CD14-positive monocyte (primary cell): Measurements from ENCODE around the gene KLHL3. TPM values are rescaled to one million over a fixed set of nuclear protein-coding genes. Genes with fewer than 3 reads are reported as not detected.

ENCODE experiments used
- DNase-seq, 3 donors: peaks; one replicate each; pipeline ENCODE4 v3.0.0-alpha.2; 2011 to 2022
- H2AFZ ChIP-seq: 2 replicates; pipeline ENCODE4 v1.6.0; 2012; ENCODE audit warnings: mild to moderate bottlenecking, low read depth, low read length, inconsistent platforms; ENCODE audit not compliant: insufficient read depth, poor library complexity, severe bottlenecking
- H3K27ac ChIP-seq, 2 donors: 1 replicate in 1 of 2; 2 replicates in 1 of 2; pipeline ENCODE4 v1.5.1; 2012 to 2013; ENCODE audit warnings: low read length in 2 of 2, control low read depth in 1 of 2, inconsistent platforms in 1 of 2, low read depth in 1 of 2, mild to moderate bottlenecking in 1 of 2
- H3K27me3 ChIP-seq, 2 donors: one replicate each; pipeline versions ENCODE4 v1.6.0 to v1.6.1; 2011 to 2013; ENCODE audit warnings: low read length in 2 of 2; ENCODE audit not compliant: control insufficient read depth in 2 of 2, insufficient read depth in 2 of 2
- H3K36me3 ChIP-seq, 2 donors: replicated peaks in 1 of 2; 1 replicate in 1 of 2; 2 replicates in 1 of 2; pipeline versions ENCODE4 v1.5.1 to v1.6.1; 2012 to 2013; ENCODE audit warnings: low read length in 2 of 2, control low read depth in 1 of 2, inconsistent platforms in 1 of 2, mild to moderate bottlenecking in 1 of 2; ENCODE audit not compliant: insufficient read depth in 2 of 2, control insufficient read depth in 1 of 2
- H3K4me1 ChIP-seq, 2 donors: 1 replicate in 1 of 2; 2 replicates in 1 of 2; pipeline versions ENCODE4 v1.5.1 to v1.6.1; 2012 to 2013; ENCODE audit warnings: low read length in 2 of 2, control low read depth in 1 of 2, inconsistent platforms in 1 of 2, mild to moderate bottlenecking in 1 of 2, moderate library complexity in 1 of 2; ENCODE audit not compliant: insufficient read depth in 2 of 2, control insufficient read depth in 1 of 2
- H3K4me2 ChIP-seq: replicated peaks from 2 replicates; pipeline ENCODE3; 2012; ENCODE audit warnings: low read length, moderate library complexity, mild to moderate bottlenecking; ENCODE audit not compliant: poor library complexity, severe bottlenecking; ENCODE audit errors: extremely low read depth
- H3K4me3 ChIP-seq, 3 experiments: fragments of 200-600 bp in 1 of 3; sonication (generic) in 1 of 3; replicated peaks in 1 of 3; 1 replicate in 2 of 3; 2 replicates in 1 of 3; pipeline ENCODE4 v1.5.1; 2011 to 2013; ENCODE audit warnings: low read length in 3 of 3, mild to moderate bottlenecking in 3 of 3, control low read depth in 2 of 3, low read depth in 2 of 3, inconsistent platforms in 1 of 3, moderate library complexity in 1 of 3
- H3K79me2 ChIP-seq: 2 replicates; pipeline ENCODE4 v1.6.0; 2012; ENCODE audit warnings: mild to moderate bottlenecking, control low read depth, inconsistent platforms, low read length, moderate library complexity; ENCODE audit not compliant: insufficient read depth
- H3K9ac ChIP-seq: 2 replicates; pipeline ENCODE4 v1.6.0; 2017; ENCODE audit warnings: low read length, mild to moderate bottlenecking; ENCODE audit not compliant: insufficient read depth, poor library complexity, severe bottlenecking
- H3K9me3 ChIP-seq, 2 donors: replicated peaks in 1 of 2; 1 replicate in 1 of 2; 2 replicates in 1 of 2; pipeline versions ENCODE4 v1.5.1 to v1.6.1; 2012 to 2013; ENCODE audit warnings: low read length in 2 of 2, control low read depth in 1 of 2; ENCODE audit not compliant: control insufficient read depth in 1 of 2, insufficient read depth in 1 of 2
- H4K20me1 ChIP-seq: 2 replicates; pipeline ENCODE4 v1.6.0; 2012; ENCODE audit warnings: mild to moderate bottlenecking, low read length, control low read depth, moderate library complexity; ENCODE audit not compliant: insufficient read depth
- H3K27ac Mint-ChIP-seq, 7 donors: one replicate each; pipeline ENCODE4 v1.8.0; 2020; ENCODE audit warnings: mild to moderate bottlenecking in 7 of 7, mixed read lengths in 7 of 7, moderate library complexity in 6 of 7, inconsistent platforms in 2 of 7
- H3K27me3 Mint-ChIP-seq, 3 donors: one replicate each; pipeline ENCODE4 v1.8.0; 2021 to 2022; ENCODE audit warnings: low read depth in 3 of 3, mild to moderate bottlenecking in 3 of 3, mixed read lengths in 3 of 3, moderate library complexity in 3 of 3, inconsistent platforms in 1 of 3
- H3K36me3 Mint-ChIP-seq, 2 donors: one replicate each; pipeline ENCODE4 v1.8.0; 2020; ENCODE audit warnings: mixed read lengths in 2 of 2, inconsistent platforms in 1 of 2, mild to moderate bottlenecking in 1 of 2
- H3K4me1 Mint-ChIP-seq: one replicate; pipeline ENCODE4 v1.8.0; 2020; ENCODE audit warnings: mild to moderate bottlenecking, mixed read lengths
- H3K4me3 Mint-ChIP-seq, 2 donors: one replicate each; pipeline ENCODE4 v1.8.0; 2020; ENCODE audit warnings: mild to moderate bottlenecking in 2 of 2, mixed read lengths in 2 of 2, moderate library complexity in 1 of 2
- H3K9me3 Mint-ChIP-seq, 7 donors: one replicate each; pipeline ENCODE4 v1.8.0; 2020 to 2022; ENCODE audit warnings: mixed read lengths in 7 of 7, mild to moderate bottlenecking in 6 of 7, moderate library complexity in 6 of 7, inconsistent platforms in 2 of 7
- CTCF ChIP-seq: fragments of 200-600 bp; IDR thresholded peaks from one replicate; pipeline ENCODE4 v1.8.0; 2022; ENCODE audit warnings: antibody characterized with exemption, mild to moderate bottlenecking
- WGBS: methylation state at CpG from one replicate; pipeline ENCODE4 v1.1.5; 2013; ENCODE audit warnings: missing lambda C conversion rate; ENCODE audit not compliant: insufficient coverage; 5-methylcytosine and 5-hydroxymethylcytosine counted together
- intact Hi-C, 2 donors: fragments of 100-400 bp; cut with micrococcal nuclease; formaldehyde crosslinking; loops; one replicate each; pipeline versions ENCODE4 v1.15.0 to v1.15.1; 2023
- polyA plus RNA-seq, 3 donors: library from polyadenylated mRNA; depleted of rRNA in 1 of 3; unstranded in 2 of 3; stranded (reverse) in 1 of 3; fragments of 300-500 nt in 2 of 3; fragments of >200 nt in 1 of 3; fragmentation: Illumina TruSeq in 2 of 3; gene quantifications; 1 replicate in 2 of 3; 2 replicates in 1 of 3; pipeline ENCODE4 v1.2.3, GENCODE V29; 2012 to 2021

KLHL3 gene
- polyA plus RNA-seq, 3 donors, result 0.71 TPM; not detected in 2

- no peak for TF ChIP-seq CTCF
- no peak overlapping the region for H3K27ac Mint-ChIP-seq
- no peak overlapping the region for H2AFZ ChIP-seq
- DNase-seq, result no peak
- WGBS, result 100% methylated on average over 4 of the region's 9 CpGs
- no peaks in the 10 kb centered on the region for H3K36me3 ChIP-seq
- no peak overlapping the region for H3K4me3 ChIP-seq
- peaks cover 15 to 20% of the 10 kb centered on the region in 2 donors for H3K4me1 ChIP-seq
- H3K9ac ChIP-seq, result no peak overlapping the region
- peaks cover 3 to 9% (median 3%) of the 10 kb centered on the region in 3 donors for H3K27me3 Mint-ChIP-seq
- no peaks in the 10 kb centered on the region for H3K9me3 Mint-ChIP-seq
- intact Hi-C loops, result no loop called here
- no peak overlapping the region for H3K27ac ChIP-seq
- peaks cover 35% of the 10 kb centered on the region for H3K4me1 Mint-ChIP-seq
- no peaks in the 10 kb centered on the region for H4K20me1 ChIP-seq
- no peak overlapping the region for H3K4me2 ChIP-seq
- no peaks in the 10 kb centered on the region for H3K9me3 ChIP-seq
- no peaks in the 10 kb centered on the region for H3K36me3 Mint-ChIP-seq
- H3K79me2 ChIP-seq, result no peaks in the 10 kb centered on the region
- no peak overlapping the region for H3K4me3 Mint-ChIP-seq
- peaks cover 0 to 7% of the 10 kb centered on the region in 2 donors for H3K27me3 ChIP-seq
These were observed 124.0 kb downstream of the KLHL3 start for GRCh38 chr5:137611794-137612435.

- H3K9ac ChIP-seq, result no peak overlapping the region
- no peaks in the 10 kb centered on the region for H3K36me3 ChIP-seq
- H3K27me3 ChIP-seq, result peaks cover 0 to 7% of the 10 kb centered on the region in 2 donors
- H3K27me3 Mint-ChIP-seq, result peaks cover 5 to 12% (median 5%) of the 10 kb centered on the region in 3 donors
- DNase-seq, result no peak
- 96% methylated on average over 4 of the region's 4 CpGs for WGBS
- peak overlapping the region in 1 of 7 donors; percentile 15 for H3K27ac Mint-ChIP-seq
- no peaks in the 10 kb centered on the region for H3K9me3 Mint-ChIP-seq
- H3K4me2 ChIP-seq, result no peak overlapping the region
- peaks cover 15 to 20% of the 10 kb centered on the region in 2 donors for H3K4me1 ChIP-seq
- no peak overlapping the region for H3K4me3 Mint-ChIP-seq
- no peaks in the 10 kb centered on the region for H3K36me3 Mint-ChIP-seq
- no peak overlapping the region for H3K4me3 ChIP-seq
- no peak overlapping the region for H3K27ac ChIP-seq
- TF ChIP-seq CTCF, result no peak
- H3K9me3 ChIP-seq, result no peaks in the 10 kb centered on the region
- H4K20me1 ChIP-seq, result no peaks in the 10 kb centered on the region
- no peak overlapping the region for H2AFZ ChIP-seq
- peaks cover 35% of the 10 kb centered on the region for H3K4me1 Mint-ChIP-seq
- intact Hi-C loops, result no loop called here
- no peaks in the 10 kb centered on the region for H3K79me2 ChIP-seq
These were observed 124.8 kb downstream of the KLHL3 start for GRCh38 chr5:137611011-137611580.
